HL-60 (cell line): ENCODE measurements around the gene ROPN1L.

Source experiments
- DNase-seq, 2 experiments: peaks; one replicate each; pipeline ENCODE4 v3.0.0-alpha.2; 2010 to 2020; ENCODE audit warnings: low read depth in 1 of 2, low spot score in 1 of 2
- H3K27ac ChIP-seq: fragments of 250-450 bp; sonication (Bioruptor Pico); replicated peaks from 2 replicates; pipeline ENCODE4 v1.5.1; 2020; ENCODE audit warnings: mild to moderate bottlenecking, moderate library complexity
- H3K27me3 ChIP-seq: fragments of 250-450 bp; sonication (Bioruptor Pico); 2 replicates; pipeline ENCODE4 v1.5.1; 2021; ENCODE audit warnings: mild to moderate bottlenecking, moderate library complexity; ENCODE audit not compliant: insufficient read depth, poor library complexity, severe bottlenecking
- H3K4me3 ChIP-seq: replicated peaks from 2 replicates; pipeline ENCODE4 v1.5.1; 2011; ENCODE audit warnings: mild to moderate bottlenecking, control low read depth, low read length; ENCODE audit not compliant: insufficient read depth
- CTCF ChIP-seq: IDR thresholded peaks from one replicate; pipeline ENCODE4 v1.5.1; 2011; ENCODE audit warnings: low read length, control low read depth, inconsistent platforms; ENCODE audit not compliant: insufficient read depth
- GABPA ChIP-seq: IDR thresholded peaks from 2 replicates; pipeline ENCODE4 v1.6.1; 2012; ENCODE audit warnings: low read depth
- POLR2AphosphoS5 ChIP-seq: IDR thresholded peaks from 2 replicates; pipeline ENCODE4 v1.6.1; 2012; ENCODE audit warnings: low read depth
- REST ChIP-seq: IDR thresholded peaks from 2 replicates; pipeline ENCODE4 v1.6.1; 2012; ENCODE audit warnings: low read depth; ENCODE audit not compliant: insufficient replicate concordance
- SPI1 ChIP-seq: IDR thresholded peaks from 2 replicates; pipeline ENCODE4 v1.6.1; 2012; ENCODE audit warnings: low read depth, mild to moderate bottlenecking, borderline replicate concordance

ROPN1L gene

GRCh38 chr5:10486511-10487344 lies 45.0 kb downstream of the ROPN1L start:
- H3K27me3 ChIP-seq = no peaks in the 10 kb centered on the region
- no peak for DNase-seq
- TF ChIP-seq GABPA (no peak), REST (no peak), CTCF (no peak), SPI1 (no peak), POLR2AphosphoS5 (no peak)
- H3K27ac ChIP-seq = no peak overlapping the region
- no peak overlapping the region for H3K4me3 ChIP-seq

DNA sequence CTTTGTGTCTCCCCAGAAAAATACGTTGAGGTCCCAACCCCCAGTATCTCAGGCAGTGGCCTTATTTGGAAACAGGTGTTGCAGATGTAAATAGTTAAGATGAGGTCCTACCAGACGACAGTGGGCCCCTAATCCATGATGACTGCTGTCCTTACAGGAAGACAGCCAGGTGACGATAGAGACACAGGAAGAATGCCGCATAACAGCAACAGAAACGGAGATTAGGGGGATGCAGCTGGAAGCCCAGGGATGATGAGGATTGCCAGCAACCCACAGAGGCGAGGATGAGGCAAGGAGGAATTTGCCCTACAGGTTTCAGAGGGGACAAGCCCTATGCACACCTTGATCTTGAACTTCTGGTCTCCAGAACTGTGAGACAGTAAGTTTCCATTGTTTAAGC lies 46.5 kb downstream of the ROPN1L start:
- H3K27me3 ChIP-seq = no peaks in the 10 kb centered on the region
- H3K27ac ChIP-seq = no peak overlapping the region
- DNase-seq = no peak
- TF ChIP-seq REST = no peak
- H3K4me3 ChIP-seq = no peak overlapping the region

DNA sequence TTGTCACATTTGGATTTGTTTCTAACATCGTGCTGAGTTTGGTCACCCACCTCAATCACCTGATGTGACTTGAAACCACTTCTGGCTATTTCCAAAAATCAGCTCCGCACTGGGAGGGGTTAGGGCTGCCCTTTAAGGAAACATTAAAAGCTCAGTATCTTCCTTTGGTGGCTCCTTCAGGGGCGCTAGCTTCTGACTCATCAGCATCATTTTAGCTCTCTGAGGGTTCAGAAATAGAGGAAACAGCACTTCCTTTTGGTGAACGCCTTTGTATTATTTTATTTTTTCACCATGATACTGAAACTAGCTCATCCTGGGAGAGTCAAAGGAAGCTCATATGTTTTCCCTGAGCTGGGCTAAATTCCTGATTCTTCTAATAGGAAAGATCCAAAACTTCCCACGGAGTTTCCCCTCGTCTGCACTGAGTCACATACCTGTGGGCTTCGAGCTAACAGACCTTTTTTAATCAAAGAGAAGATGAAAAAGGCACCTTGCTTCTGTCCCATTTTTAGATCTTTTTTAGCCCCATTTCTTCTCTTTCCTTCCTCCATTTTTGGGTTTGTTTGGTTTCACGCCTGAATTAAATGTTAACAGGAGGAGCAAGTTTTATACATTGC lies 48.2 kb downstream of the ROPN1L start:
- H3K27ac ChIP-seq = peak overlapping the region; percentile 6; the same call in 1 of the 2 replicates
- H3K27me3 ChIP-seq = no peaks in the 10 kb centered on the region
- no peak overlapping the region for H3K4me3 ChIP-seq
- peak in 1 of 2 experiments; percentile 56 for DNase-seq
- peak; percentile 74 for TF ChIP-seq SPI1
- TF ChIP-seq CTCF = no peak
- no peak for TF ChIP-seq REST
